22Rv1 (cell line): ENCODE data around the gene GJC2.

Experiments
- CTCF ChIP-seq: fragments of 450-650 bp; IDR thresholded peaks from 2 replicates; pipeline ENCODE4 v1.5.1; 2017; ENCODE audit warnings: mild to moderate bottlenecking
- ZFX ChIP-seq: fragments of 450-650 bp; IDR thresholded peaks from 2 replicates; pipeline ENCODE4 v1.6.1; 2017; ENCODE audit warnings: antibody characterized with exemption, borderline replicate concordance

GRCh38 chr1:228154021-228154669 lies 4.4 kb downstream of the GJC2 start:
- TF ChIP-seq CTCF (no peak), ZFX (no peak)
